Measurements from ENCODE around the gene UMAD1.

The UMAD1 gene

DNA sequence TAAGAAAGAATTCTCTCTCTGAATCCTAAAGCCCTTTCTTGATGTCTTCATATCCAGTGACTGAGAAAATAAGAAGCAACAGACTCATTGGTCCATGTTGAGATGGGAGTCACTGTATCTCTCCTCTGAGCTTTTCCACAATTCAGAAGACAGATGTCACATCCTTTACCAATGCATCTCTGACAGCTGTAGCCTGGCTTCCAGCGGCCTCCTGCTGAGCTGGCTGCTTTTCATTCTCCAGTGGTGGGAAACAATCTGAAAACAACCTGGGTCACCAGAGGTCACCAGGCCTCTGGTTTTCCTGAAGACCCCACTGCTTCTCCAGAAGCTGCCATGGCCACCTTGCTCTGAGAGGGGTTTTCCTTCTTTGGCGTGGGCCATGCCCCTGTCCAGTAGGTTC is 96.1 kb downstream of the UMAD1 start:
- no peak for DNase-seq

GRCh38 chr7:7737674-7738073 is 97.1 kb downstream of the UMAD1 start:
- no peak for DNase-seq

DNA sequence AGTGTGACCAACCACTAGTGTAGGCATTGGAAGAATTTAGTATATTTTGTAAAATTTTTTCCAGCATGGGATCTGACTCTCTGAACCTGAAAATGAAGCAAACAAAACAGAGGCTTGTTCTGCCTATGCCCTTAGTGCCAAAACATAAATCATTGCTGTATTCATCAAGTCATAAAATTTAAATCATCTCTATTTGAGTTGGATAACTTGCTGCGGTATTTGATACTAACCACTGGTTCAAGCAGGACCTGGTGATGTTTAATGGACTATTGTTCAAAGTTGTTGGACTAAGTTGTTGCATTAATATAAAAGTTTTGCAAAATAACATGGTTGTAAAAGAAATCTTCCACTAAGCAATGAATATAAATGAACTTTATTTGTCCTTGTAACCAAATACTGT is 97.6 kb downstream of the UMAD1 start:
- no peak for DNase-seq

GRCh38 chr7:7738622-7739021 is 98.1 kb downstream of the UMAD1 start:
- no peak for DNase-seq

DNA sequence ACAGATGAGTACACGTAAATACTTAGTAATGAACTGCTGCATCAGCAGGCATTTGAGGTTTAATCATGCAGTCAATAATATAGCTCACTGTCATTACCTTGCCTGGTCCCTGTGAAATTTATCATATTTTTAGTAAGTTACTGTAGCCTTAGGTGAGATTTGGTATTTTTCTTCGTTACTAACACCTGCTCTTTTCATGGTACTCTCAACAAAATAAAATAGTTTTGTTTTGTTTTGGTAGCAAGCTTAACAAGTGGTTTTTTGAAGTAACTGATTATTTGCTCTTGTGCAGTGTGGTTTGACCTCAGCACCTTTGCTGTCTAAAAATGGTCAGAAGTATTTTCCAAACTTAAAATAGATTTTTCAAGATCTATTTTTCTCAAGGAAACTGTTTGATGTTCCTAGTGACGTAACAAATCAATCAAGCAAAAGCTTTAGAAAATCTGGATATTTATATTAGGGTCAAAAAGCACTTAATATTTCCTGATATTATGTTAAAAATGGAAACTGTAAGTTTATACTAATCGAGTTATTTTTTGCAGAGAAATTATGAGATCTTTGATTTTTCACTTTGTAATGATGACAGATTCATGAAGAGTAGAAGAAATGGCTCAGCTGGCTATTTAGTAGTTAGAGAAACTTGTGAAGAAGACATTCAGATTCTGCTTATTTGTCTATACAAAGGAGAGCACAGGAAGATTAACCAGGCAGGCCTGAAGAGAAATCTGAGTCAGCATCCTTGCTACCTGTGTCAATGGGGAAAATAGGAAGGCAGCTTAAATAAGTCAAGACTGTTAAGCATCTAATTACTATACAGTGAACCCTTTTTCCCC is 98.9 kb downstream of the UMAD1 start:
- no peak for DNase-seq

DNA sequence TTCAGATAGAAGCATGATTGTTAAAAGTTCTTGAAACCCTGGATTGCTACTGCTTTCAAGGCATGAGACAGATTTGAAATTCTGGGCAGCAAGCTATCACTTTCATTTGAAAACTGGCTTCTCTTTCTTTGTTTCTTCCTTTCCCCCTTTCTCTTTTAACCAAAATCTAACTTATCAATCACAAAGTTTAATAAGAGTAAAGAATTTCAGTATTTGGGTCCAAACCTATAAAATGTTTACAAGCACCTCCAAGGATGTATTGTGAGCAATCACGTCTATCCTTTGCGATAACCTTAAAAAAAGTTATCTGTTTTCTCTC is 99.4 kb downstream of the UMAD1 start:
- no peak for DNase-seq

DNA sequence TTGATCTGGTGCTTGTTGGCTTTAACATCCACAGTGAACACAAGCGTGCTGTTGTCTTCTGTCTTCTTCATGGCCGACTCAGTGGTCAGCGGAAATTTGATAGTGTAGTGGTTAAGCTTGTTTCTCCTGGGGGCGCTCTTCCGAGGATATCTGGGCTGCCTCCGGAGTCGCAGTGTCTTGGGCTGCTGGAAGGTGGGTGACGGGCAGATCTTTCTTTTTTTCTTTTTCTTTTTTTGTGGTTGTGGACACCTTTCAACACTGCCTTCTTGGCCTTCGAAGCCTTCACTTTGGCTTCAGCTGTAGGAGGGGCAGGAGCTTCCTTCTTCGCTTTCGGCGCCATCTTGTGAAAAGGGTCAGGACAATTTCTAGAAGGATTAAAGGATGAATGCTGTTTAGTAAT is 101.7 kb downstream of the UMAD1 start:
- DNase-seq, result no peak

- no peak for DNase-seq
These were observed 104.7 kb downstream of the UMAD1 start for GRCh38 chr7:7745258-7745657.

- no peak for DNase-seq
These were observed 105.4 kb downstream of the UMAD1 start for GRCh38 chr7:7745966-7746365.

DNA sequence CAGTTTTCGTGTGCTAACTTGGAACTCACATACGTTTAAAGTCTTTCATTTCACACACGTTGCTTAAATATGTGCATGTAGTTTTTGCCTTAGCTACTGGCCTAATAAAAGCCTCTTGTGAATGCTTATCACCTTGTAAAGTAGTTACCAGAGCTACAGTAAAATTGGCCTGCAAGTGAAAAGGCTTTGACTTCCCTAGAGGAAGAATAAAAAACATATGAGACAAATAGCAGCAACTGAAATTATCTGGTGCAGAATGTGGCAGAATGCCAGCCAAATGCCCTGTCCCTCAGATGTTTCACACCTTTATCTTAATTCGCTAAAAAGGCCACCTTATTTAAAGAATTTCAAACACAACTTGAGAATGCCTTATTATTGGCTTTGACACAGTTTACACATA is 105.9 kb downstream of the UMAD1 start:
- no peak for DNase-seq

DNA sequence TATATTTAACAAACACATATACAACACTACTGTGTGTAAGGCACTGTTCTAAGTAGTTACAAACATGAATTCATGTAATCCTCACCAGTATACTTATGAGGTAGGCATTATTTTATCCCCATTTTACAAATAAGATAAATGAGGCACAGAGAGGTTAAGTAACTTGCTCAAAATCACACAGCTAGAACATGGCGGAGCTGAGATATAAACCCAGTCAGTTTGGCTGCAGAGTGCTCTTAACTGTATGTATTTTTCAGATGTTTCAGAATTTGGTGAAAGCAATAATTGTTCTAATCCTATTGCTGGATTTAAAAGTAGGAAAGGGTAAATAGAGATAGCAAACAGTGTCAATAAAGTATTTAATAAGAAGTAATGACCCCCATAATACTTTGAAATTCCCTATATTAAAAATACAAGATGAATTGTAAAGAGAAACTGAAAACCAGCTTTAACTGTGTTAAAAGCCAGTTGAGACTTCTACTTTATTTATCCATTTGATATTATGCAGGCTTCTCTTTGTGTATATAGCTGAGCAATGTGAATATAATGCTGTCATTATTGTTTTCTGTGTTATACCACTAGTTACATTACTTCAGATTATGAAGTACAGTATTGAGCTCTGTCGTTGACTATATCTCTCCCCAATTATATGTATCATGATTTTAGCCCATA is 110.2 kb downstream of the UMAD1 start:
- no peak for DNase-seq

DNA sequence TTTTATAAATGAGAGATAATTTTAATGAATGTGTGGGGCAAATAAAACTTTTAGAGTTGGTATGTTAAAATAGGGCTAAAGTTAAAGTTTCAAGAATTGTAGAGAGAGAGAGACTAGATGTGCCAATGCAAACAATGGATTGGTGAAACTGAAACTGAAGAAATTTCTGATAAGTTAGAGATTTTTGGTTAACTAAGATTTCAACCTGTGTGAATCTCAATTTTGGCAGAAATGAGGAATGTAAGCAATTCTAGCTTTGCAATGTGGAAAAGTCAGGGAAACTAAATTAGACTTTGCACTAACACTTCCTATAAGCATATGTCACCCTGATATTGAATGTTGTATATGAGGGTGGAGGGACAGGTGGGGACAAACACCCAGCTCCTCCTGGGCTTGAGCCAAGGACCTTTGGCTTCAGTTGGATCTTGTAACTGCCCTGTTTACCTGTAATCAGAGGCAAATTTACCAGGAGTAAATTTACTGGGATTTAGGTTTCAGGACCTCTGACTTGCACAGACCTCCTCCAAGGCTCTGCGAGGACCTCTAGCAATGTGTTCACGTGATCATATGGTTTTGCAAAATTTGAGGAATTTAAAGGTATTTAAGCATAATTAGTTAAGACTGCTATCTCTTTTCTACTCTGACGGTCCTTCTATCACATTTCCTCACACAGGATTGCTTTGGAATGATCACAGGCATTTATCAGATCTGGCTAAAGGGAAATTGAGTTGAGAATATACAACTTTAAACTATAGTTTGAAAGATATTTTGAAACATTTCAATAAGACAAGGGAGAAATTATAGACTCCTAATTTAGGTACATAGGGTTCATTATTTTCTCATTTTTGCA is 110.9 kb downstream of the UMAD1 start:
- DNase-seq, result no peak

DNA sequence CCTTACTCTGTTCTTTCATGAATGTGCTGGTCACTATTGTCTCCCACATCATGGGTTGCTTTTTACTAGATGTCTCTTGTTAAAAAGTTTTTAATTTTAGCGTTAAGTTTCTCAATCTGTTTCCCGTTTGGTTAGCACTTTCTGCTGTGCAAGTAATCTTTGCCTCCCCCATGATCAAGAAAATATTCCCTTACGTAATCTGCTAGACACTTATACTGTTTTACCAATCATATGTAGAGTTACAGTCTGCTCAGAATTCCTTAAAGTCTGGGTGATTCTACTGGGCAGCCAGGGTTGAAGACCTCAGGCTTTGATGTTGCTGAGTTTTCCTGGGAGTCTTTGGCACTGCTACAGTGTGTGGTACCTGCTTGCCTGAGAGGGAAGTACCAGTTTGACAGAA is 116.0 kb downstream of the UMAD1 start:
- no peak for DNase-seq

DNA sequence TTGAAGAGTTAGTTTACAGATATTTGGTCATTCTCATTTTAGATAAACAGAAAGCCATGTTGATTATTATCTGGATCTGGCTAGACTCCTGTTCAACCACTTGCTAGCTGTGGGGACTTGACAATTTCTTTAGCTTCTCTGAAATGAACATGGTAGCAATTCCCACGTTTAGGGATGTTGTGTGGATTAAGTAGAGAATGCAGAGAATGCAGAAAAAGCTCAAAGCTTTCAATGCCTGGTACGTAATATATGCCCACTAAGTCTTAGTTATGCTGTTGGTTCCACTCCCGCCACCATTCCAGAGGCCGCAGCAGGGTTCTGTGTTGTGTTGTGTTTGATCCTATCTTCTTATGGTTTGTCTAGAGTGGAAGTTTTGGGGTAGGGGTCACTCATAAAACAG is 117.0 kb downstream of the UMAD1 start:
- DNase-seq, result no peak

GRCh38 chr7:7761340-7761973 is 120.9 kb downstream of the UMAD1 start:
- DNase-seq, result no peak

- DNase-seq, result no peak
These were observed 121.6 kb downstream of the UMAD1 start for GRCh38 chr7:7761974-7762779.

- DNase-seq, result no peak
These were observed 124.2 kb downstream of the UMAD1 start for GRCh38 chr7:7764520-7765396.

DNA sequence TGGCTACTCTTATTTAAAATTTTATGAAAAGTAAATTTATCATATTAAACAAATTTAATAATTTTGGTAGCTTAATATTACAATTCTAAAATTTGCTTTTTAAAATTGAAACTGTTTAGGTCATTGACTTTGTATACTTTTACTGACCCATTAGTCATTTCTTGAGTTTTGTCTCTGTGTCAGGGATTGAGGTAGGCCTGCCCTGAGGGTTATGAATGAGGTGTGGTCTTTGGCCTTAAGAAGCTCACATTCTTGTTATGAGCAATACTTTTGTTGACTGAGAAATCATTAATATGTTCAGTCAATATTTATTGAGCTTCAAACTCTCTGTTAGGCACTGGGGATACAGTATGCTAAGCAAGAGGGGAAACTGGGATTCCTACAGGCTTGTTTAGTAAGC is 124.9 kb downstream of the UMAD1 start:
- no peak for DNase-seq

DNA sequence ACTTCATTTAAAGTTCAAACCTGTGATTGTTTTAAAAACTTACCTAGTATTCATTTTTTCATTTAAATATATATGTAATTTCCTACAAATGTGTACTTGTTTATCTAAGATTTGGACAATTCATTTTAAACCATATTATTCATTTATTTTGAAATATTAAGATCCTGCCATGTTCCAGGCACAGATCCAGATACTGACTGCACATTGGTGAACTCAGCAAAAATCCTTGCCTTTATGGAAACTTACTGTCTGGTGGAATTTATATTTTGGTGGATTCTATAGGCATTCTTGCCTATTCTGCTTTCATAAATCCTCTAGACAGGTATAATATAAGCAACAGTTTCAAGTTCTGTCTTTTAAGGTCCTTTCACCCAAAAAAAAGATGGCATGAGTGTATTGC is 126.1 kb downstream of the UMAD1 start:
- no peak for DNase-seq

DNA sequence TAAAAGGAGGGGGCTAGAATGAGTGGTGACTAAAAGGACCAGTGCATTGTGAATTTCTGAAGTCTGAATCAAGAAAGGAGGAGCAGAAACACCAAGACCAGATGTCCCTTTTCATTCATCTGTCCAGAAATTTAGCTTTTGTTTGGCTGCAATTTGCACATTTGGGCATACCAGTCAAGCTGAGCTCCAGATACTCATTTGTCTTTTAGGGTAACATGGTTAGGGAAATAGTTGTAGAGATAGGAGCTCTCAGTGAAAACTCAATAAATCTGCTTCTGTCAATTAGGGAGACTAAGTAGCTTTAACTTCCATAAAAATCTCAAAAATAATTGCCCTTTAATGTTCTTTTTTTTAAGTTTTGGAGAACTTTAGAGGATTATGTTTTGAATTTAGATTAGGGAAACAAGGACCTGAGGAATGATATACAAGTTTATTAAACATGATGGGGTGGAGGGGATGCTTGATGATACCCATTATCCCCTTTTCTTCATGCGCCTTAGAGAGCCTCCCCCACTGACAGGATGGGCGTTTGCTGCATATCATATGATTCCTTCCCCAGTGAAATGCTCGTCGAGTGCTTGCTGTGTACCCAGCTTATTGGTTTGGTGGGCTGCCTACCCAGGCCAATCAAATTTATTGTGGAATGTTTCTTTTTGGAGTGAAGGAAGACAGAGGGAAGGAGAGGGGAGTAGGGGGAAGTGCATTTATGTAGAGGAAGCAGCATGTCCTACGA is 128.6 kb downstream of the UMAD1 start:
- no peak for DNase-seq
